ENCODE results near the gene SLC41A3.

SLC41A3 gene

GRCh38 chr3:126014252-126014651 lies 69.7 kb downstream of the SLC41A3 start:
- TF ChIP-seq CTCF (conservative IDR thresholded peaks at IDR 0.05), result no peak

GRCh38 chr3:126013751-126014156 lies 70.2 kb downstream of the SLC41A3 start:
- TF ChIP-seq CTCF (conservative IDR thresholded peaks at IDR 0.05), result no peak
- no peak overlapping the region for H3K27ac ChIP-seq

More at GRCh38 chr3:126014252-126014651, 69.7 kb downstream of the SLC41A3 start:
- H3K27ac ChIP-seq, result no peak overlapping the region

GRCh38 chr3:126009181-126009580 lies 74.7 kb downstream of the SLC41A3 start:
- TF ChIP-seq CTCF (conservative IDR thresholded peaks at IDR 0.05), result no peak
- no peak overlapping the region for H3K27ac ChIP-seq

- no peak overlapping the region for H3K27ac ChIP-seq
- TF ChIP-seq CTCF (conservative IDR thresholded peaks at IDR 0.05), result no peak
These were observed 75.7 kb downstream of the SLC41A3 start for GRCh38 chr3:126008219-126008618.

GRCh38 chr3:126005951-126006350 lies 78.0 kb downstream of the SLC41A3 start:
- TF ChIP-seq CTCF (conservative IDR thresholded peaks at IDR 0.05), result no peak
- no peak overlapping the region for H3K27ac ChIP-seq

GRCh38 chr3:126004692-126005091 lies 79.2 kb downstream of the SLC41A3 start:
- no peak for TF ChIP-seq CTCF (conservative IDR thresholded peaks at IDR 0.05)
- H3K27ac ChIP-seq, result no peak overlapping the region

GRCh38 chr3:126004217-126004616 lies 79.7 kb downstream of the SLC41A3 start:
- no peak overlapping the region for H3K27ac ChIP-seq
- TF ChIP-seq CTCF (conservative IDR thresholded peaks at IDR 0.05), result no peak
